Uterus (tissue), 4 donors: Measurements from ENCODE around the gene KRT23. TPM values are rescaled to one million over a fixed set of nuclear protein-coding genes. Genes with fewer than 3 reads are reported as not detected.
A peak's percentile ranks its signal among the peaks of the same experiment; 100 is the strongest.

Source experiments
- DNase-seq, 2 donors: peaks; one replicate each; pipeline ENCODE4 v3.0.0-alpha.2; 2019 to 2020
- H3K27ac ChIP-seq, 2 donors: fragments of 200-600 bp; sonication (generic); 1 replicate in 1 of 2; 2 replicates in 1 of 2; pipeline ENCODE4 v1.5.1; 2016 to 2018
- H3K27me3 ChIP-seq, 2 donors: fragments of 200-600 bp; sonication (generic); one replicate each; pipeline ENCODE4 v1.5.1; 2018 to 2019; ENCODE audit warnings: control low read depth in 1 of 2
- H3K36me3 ChIP-seq, 2 donors: fragments of 200-600 bp; sonication (generic); one replicate each; pipeline ENCODE4 v1.5.1; 2019; ENCODE audit warnings: control low read depth in 1 of 2
- H3K4me1 ChIP-seq, 2 donors: fragments of 200-600 bp; sonication (generic); one replicate each; pipeline ENCODE4 v1.5.1; 2018 to 2019; ENCODE audit warnings: control low read depth in 1 of 2
- H3K4me3 ChIP-seq, 2 donors: fragments of 200-600 bp; sonication (generic); 1 replicate in 1 of 2; 2 replicates in 1 of 2; pipeline ENCODE4 v1.5.1; 2018 to 2019; ENCODE audit warnings: mild to moderate bottlenecking in 1 of 2
- H3K9me3 ChIP-seq, 2 donors: fragments of 200-600 bp; sonication (generic); one replicate each; pipeline ENCODE4 v1.5.1; 2019; ENCODE audit warnings: control low read depth in 1 of 2
- POLR2A ChIP-seq, 2 donors: fragments of 450-650 bp; IDR thresholded peaks; one replicate each; pipeline ENCODE4 v1.6.1; 2016; ENCODE audit warnings: antibody characterized with exemption in 2 of 2, mild to moderate bottlenecking in 1 of 2, moderate library complexity in 1 of 2
- intact Hi-C: fragments of 100-400 bp; cut with DNase I; formaldehyde crosslinking; loops from one replicate; pipeline ENCODE4 v1.15.1; 2023; ENCODE audit warnings: low total_unique reads
- total RNA-seq, 4 donors: library from RNA; depleted of rRNA in 3 of 4; stranded (reverse); fragments of >200 nt in 3 of 4; gene quantifications; one replicate each; pipeline versions ENCODE4 v1.1.0 to v1.2.4, GENCODE V29; 2014 to 2023
- TF ChIP-seq, protein P1 (sequence below), 4 experiments: fragments of 200-600 bp in 2 of 4; fragments of 450-650 bp in 2 of 4; sonication (generic) in 2 of 4; IDR thresholded peaks; one replicate each; pipeline ENCODE4 v1.5.1; 2016 to 2019; ENCODE audit warnings: antibody characterized with exemption in 4 of 4, mild to moderate bottlenecking in 2 of 4, moderate library complexity in 1 of 4
- donor health status: DM: yes; HTN: yes; CAD: no.

Gene KRT23
- total RNA-seq, 4 donors from 2014 or later: 0.79 to 3.1 TPM; not detected in 2

DNA sequence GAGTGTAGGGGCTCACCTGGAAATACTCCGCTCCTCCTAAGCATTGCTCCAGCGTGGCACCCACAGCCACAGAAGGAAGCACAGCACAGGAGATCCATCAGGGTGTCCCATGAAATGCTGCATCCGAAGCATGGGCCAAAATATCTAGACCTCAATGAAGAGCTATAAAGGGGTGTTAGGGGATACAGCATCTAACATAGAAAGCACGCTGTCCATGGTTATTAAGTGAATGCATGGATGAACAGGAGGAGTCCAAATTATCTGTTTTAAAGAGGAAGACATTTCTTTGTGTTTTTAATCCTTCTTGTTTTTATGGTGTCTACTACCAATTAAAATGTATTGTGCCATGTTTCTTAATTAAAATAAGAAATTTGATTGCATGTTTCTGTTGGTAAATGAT is 30.8 kb downstream of the KRT23 start:
- intact Hi-C loops: no loop called here
- H3K27ac ChIP-seq: no peak overlapping the region
- no peaks in the 10 kb centered on the region for H3K36me3 ChIP-seq
- H3K9me3 ChIP-seq: no peaks in the 10 kb centered on the region
- H3K4me3 ChIP-seq: no peak overlapping the region
- TF ChIP-seq, protein P1, sequence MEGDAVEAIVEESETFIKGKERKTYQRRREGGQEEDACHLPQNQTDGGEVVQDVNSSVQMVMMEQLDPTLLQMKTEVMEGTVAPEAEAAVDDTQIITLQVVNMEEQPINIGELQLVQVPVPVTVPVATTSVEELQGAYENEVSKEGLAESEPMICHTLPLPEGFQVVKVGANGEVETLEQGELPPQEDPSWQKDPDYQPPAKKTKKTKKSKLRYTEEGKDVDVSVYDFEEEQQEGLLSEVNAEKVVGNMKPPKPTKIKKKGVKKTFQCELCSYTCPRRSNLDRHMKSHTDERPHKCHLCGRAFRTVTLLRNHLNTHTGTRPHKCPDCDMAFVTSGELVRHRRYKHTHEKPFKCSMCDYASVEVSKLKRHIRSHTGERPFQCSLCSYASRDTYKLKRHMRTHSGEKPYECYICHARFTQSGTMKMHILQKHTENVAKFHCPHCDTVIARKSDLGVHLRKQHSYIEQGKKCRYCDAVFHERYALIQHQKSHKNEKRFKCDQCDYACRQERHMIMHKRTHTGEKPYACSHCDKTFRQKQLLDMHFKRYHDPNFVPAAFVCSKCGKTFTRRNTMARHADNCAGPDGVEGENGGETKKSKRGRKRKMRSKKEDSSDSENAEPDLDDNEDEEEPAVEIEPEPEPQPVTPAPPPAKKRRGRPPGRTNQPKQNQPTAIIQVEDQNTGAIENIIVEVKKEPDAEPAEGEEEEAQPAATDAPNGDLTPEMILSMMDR (IDR thresholded peaks at IDR 0.05): no peak
- TF ChIP-seq POLR2A (IDR thresholded peaks at IDR 0.05): no peak
- H3K27me3 ChIP-seq: no peaks in the 10 kb centered on the region
- no peak for DNase-seq
- H3K4me1 ChIP-seq: peaks cover 0 to 9% of the 10 kb centered on the region in 2 donors

DNA sequence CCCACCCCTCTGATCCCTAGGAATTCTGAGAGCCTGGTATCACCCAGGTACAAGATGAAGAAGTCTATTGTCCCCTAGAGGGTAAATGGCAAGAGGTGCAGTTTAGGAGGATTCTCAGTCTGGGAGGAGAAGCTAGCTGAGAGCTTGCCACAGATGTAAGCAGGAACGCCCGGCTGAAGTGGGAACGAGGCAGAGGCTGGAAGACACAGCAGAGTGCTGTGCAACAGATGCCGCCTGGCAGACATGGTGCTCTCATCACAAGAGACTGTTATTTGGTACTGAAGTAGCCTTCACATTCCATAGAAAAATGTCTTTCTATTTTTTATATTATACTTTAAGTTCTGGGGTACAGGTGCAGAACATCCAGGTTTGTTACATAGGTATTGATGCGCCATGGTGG is 32.1 kb downstream of the KRT23 start:
- TF ChIP-seq POLR2A (IDR thresholded peaks at IDR 0.05): no peak
- TF ChIP-seq, protein P1 (IDR thresholded peaks at IDR 0.05): no peak
- no peak overlapping the region for H3K27ac ChIP-seq
- DNase-seq: no peak
- peaks cover 0 to 8% of the 10 kb centered on the region in 2 donors for H3K4me1 ChIP-seq
- H3K9me3 ChIP-seq: no peaks in the 10 kb centered on the region
- H3K27me3 ChIP-seq: no peaks in the 10 kb centered on the region
- no peaks in the 10 kb centered on the region for H3K36me3 ChIP-seq
- no peak overlapping the region for H3K4me3 ChIP-seq
- intact Hi-C loops: no loop called here

DNA sequence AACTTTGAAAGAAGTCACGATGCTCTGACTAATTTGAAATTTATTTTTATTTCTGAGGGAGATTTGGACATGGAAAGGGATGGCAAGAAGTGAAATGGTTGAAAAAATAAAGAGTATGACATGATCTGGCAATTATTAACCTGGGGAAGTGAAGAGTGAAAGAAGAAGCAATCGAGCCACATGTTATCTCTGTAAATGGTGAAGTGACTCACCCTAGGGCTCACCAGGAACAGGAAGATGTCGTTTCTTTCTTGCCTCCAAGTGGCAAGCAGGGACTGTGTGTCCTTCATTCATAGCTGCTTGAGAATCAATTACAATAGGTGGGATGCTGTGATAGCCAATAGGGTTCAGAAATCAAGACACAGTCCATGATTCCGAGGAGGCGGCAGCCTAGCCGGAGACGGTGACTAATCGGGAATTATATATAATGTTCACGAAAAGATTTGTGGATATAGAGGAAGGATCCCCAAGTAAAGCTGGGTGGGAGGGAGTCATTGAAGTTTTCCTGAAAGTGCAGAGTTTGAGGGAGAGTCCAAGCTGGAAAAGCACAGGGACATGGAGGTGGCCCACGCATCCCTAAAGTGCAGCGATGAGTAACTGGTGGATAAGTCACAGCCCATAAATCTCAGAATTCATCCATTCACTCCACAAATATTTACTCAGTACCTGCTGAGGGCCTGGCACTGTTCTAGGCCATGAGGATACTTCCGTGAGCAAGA is 34.2 kb downstream of the KRT23 start:
- no peak overlapping the region for H3K4me3 ChIP-seq
- no peak for TF ChIP-seq POLR2A (IDR thresholded peaks at IDR 0.05)
- TF ChIP-seq, protein P1 (IDR thresholded peaks at IDR 0.05): no peak
- no peaks in the 10 kb centered on the region for H3K36me3 ChIP-seq
- no peaks in the 10 kb centered on the region for H3K9me3 ChIP-seq
- peak overlapping the region; percentile 58 to 71 for H3K27ac ChIP-seq
- H3K27me3 ChIP-seq: no peaks in the 10 kb centered on the region
- DNase-seq: no peak
- intact Hi-C loops: no loop called here
- no peaks in the 10 kb centered on the region for H3K4me1 ChIP-seq

DNA sequence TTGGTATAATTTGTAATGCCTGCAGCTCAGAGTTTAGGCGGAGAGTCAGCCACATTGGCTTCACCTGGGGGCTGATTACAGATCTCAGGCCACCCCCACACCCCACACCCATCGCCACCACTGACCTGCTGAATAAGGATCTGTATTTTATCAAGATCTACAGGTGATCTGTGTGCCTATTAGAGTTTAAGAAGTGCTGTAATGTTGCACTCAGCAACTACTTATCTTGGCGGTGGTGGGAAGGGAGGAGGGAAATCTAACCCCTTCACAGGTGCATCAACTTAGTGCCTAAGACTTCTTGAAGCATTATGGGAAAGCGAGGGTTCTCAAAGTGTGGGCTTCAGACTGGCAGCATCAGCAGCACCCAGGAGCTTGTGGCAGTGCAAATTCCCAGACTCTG is 34.9 kb downstream of the KRT23 start:
- H3K27me3 ChIP-seq: no peaks in the 10 kb centered on the region
- no peaks in the 10 kb centered on the region for H3K9me3 ChIP-seq
- intact Hi-C loops: no loop called here
- no peak for TF ChIP-seq POLR2A (IDR thresholded peaks at IDR 0.05)
- TF ChIP-seq, protein P1 (IDR thresholded peaks at IDR 0.05): no peak
- DNase-seq: no peak
- peak overlapping the region; percentile 58 to 71 for H3K27ac ChIP-seq
- H3K36me3 ChIP-seq: no peaks in the 10 kb centered on the region
- no peaks in the 10 kb centered on the region for H3K4me1 ChIP-seq
- no peak overlapping the region for H3K4me3 ChIP-seq

DNA sequence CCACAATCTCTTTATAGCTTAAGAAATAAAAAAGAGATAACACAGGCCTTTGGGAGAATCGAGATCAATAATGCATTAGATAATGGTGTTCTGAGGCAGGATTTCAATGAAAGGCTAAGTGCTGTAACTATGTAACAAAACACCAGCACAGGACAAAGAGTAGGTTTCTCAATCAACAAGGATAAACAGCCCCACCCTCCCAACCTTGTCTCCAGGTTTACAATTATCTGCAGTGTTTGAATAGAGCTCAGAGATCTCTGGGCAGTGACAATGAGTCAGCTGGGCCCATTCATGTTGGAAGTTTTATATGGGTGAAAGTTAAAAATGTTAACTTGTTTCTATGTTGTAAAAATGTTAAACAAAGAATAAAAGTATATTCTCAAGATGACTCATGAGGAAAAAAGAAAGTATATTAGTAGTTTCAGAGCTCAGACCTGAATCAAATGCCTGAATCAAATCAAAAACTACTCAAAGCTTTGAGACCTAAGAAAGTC is 35.4 kb downstream of the KRT23 start:
- no peaks in the 10 kb centered on the region for H3K27me3 ChIP-seq

More for the DNA sequence above, 35.4 kb downstream of the KRT23 start:
- intact Hi-C loops: no loop called here
- no peak for DNase-seq
- H3K9me3 ChIP-seq: no peaks in the 10 kb centered on the region
- no peak for TF ChIP-seq POLR2A (IDR thresholded peaks at IDR 0.05)
- TF ChIP-seq, protein P1 (IDR thresholded peaks at IDR 0.05): no peak
- H3K36me3 ChIP-seq: no peaks in the 10 kb centered on the region
- H3K27ac ChIP-seq: peak overlapping the region; percentile 58 to 71
- no peaks in the 10 kb centered on the region for H3K4me1 ChIP-seq
- H3K4me3 ChIP-seq: no peak overlapping the region
